Right cardiac atrium (tissue), 5 donors: ENCODE data around the gene MMRN2. TPM values are rescaled to one million over a fixed set of nuclear protein-coding genes. Genes with fewer than 3 reads are reported as not detected.
"Not testable (repeated sequence)": the region's sequence is repeated elsewhere in the genome, so short reads cannot be mapped to it uniquely, and the experiment has no call there.

Experiments used
- ATAC-seq, 2 donors: fragments of 200-7000 bp; cut with Tn5 transposase; one replicate each; pipeline versions ENCODE4 v1.8.0 to v1.9.1; 2020; ENCODE audit warnings: moderate library complexity in 2 of 2, mild to moderate bottlenecking in 1 of 2
- DNase-seq, 3 donors: peaks; one replicate each; pipeline ENCODE4 v3.0.0-alpha.2; 2020
- H3K27ac ChIP-seq: one replicate; pipeline ENCODE4 v1.5.1; 2013; ENCODE audit warnings: mild to moderate bottlenecking, low read length, control low read depth, moderate library complexity
- H3K27me3 ChIP-seq: one replicate; pipeline ENCODE4 v1.6.1; 2013; ENCODE audit not compliant: control insufficient read depth, insufficient read depth
- H3K4me1 ChIP-seq: one replicate; pipeline ENCODE4 v1.6.1; 2013; ENCODE audit warnings: low read length; ENCODE audit not compliant: control insufficient read depth, insufficient read depth
- H3K4me3 ChIP-seq: one replicate; pipeline ENCODE4 v1.5.1; 2013; ENCODE audit warnings: low read length, control low read depth
- H3K9me3 ChIP-seq: one replicate; pipeline ENCODE4 v1.6.1; 2013; ENCODE audit warnings: low read length; ENCODE audit not compliant: control insufficient read depth
- WGBS: extraction: QIAGEN DNeasy Blood & Tissue Kit; methylation state at CpG from one replicate; pipeline ENCODE4 v1.1.7; 2013; 5-methylcytosine and 5-hydroxymethylcytosine counted together
- intact Hi-C, 4 donors: fragments of 100-400 bp; cut with DNase I; formaldehyde crosslinking; loops; one replicate each; pipeline versions ENCODE4 v1.11.0 to v1.14.0; 2022 to 2023
- polyA plus RNA-seq: library from polyadenylated mRNA; stranded (reverse); fragments of 200-250 nt; gene quantifications from one replicate; pipeline ENCODE4 v1.2.3, GENCODE V29; 2013
- total RNA-seq, 4 donors: library from RNA; stranded (reverse); fragmentation: NEBNext Ultra II Directional; extraction: Animal tissue kit (Norgen Biotek cat#: 25700); gene quantifications; one replicate each; pipeline ENCODE4 v1.2.1, GENCODE V29; 2021
- donor health status: healthy with polysubstance abuse.
- donor health status: DM: no; HTN: yes; CAD: no.
- donor health status: DM: no; HTN: no; CAD: no.
- donor health status: DM: no; HTN: yes; CAD: no; lungs with severe emphysema.
- donor health status: DM: yes; HTN: yes; CAD: no.

MMRN2 gene
- total and polyA plus RNA-seq, 5 donors: 19.8 to 65.5 (median 39.3) TPM

- DNase-seq: peak in 2 of 3 donors; percentile 59 to 72
Measured at GRCh38 chr10:86936661-86937501, 20.5 kb downstream of the MMRN2 start.

GRCh38 chr10:86934162-86934711, 23.2 kb downstream of the MMRN2 start:
- H3K27ac ChIP-seq, H3K4me1 ChIP-seq, H3K27me3 ChIP-seq, H3K9me3 ChIP-seq, H3K4me3 ChIP-seq, DNase-seq, ATAC-seq, intact Hi-C loops: not testable (repeated sequence)
- WGBS: 86% methylated on average over 6 of the region's 6 CpGs

More at GRCh38 chr10:86936661-86937501, 20.5 kb downstream of the MMRN2 start:
- H3K27ac ChIP-seq: no peak overlapping the region
- no peaks in the 10 kb centered on the region for H3K4me1 ChIP-seq
- no peak for ATAC-seq
- H3K27me3 ChIP-seq: no peaks in the 10 kb centered on the region
- no peak overlapping the region for H3K4me3 ChIP-seq
- no peaks in the 10 kb centered on the region for H3K9me3 ChIP-seq
- intact Hi-C loops: no loop called here
- WGBS: 75% methylated on average over 13 of the region's 13 CpGs

GRCh38 chr10:86932674-86933073, 24.7 kb downstream of the MMRN2 start:
- Histone ChIP-seq H3K27ac (no peak overlapping the region), H3K27me3 (no peaks in the 10 kb centered on the region), H3K9me3 (no peaks in the 10 kb centered on the region), H3K4me3 (no peak overlapping the region), H3K4me1 (peaks cover 1% of the 10 kb centered on the region)
- ATAC-seq (no peak), DNase-seq (no peak)
- 90% methylated on average over 2 of the region's 2 CpGs for WGBS
- intact Hi-C loops: no loop called here

GRCh38 chr10:86931872-86932271, 25.5 kb downstream of the MMRN2 start:
- no peak overlapping the region for H3K27ac ChIP-seq
- H3K4me3 ChIP-seq: no peak overlapping the region
- H3K4me1 ChIP-seq: peaks cover 1% of the 10 kb centered on the region
- intact Hi-C loops: no loop called here
- ATAC-seq (no peak), DNase-seq (no peak)
- no peaks in the 10 kb centered on the region for H3K9me3 ChIP-seq
- H3K27me3 ChIP-seq: no peaks in the 10 kb centered on the region
- 91% methylated on average over 1 of the region's 1 CpG for WGBS

GRCh38 chr10:86929468-86930380, 27.7 kb downstream of the MMRN2 start:
- intact Hi-C loops: no loop called here
- DNase-seq: no peak
- ATAC-seq: peak in 1 of 2 donors; percentile 12
- Histone ChIP-seq H3K4me3 (no peak overlapping the region), H3K27ac (no peak overlapping the region), H3K27me3 (no peaks in the 10 kb centered on the region), H3K4me1 (peaks cover 1% of the 10 kb centered on the region), H3K9me3 (no peaks in the 10 kb centered on the region)
- 73% methylated on average over 15 of the region's 15 CpGs for WGBS

- H3K4me3 ChIP-seq: no peak overlapping the region
- ATAC-seq: peak; percentile 47 to 66
- no peaks in the 10 kb centered on the region for H3K9me3 ChIP-seq
- H3K4me1 ChIP-seq: no peaks in the 10 kb centered on the region
- no peak overlapping the region for H3K27ac ChIP-seq
- WGBS: 81% methylated on average over 9 of the region's 9 CpGs
- no peak for DNase-seq
- intact Hi-C loops: no loop called here
- no peaks in the 10 kb centered on the region for H3K27me3 ChIP-seq
Measured at GRCh38 chr10:86922553-86922961, 34.9 kb downstream of the MMRN2 start.

GRCh38 chr10:86918022-86918471, 39.4 kb downstream of the MMRN2 start:
- H3K9me3 ChIP-seq: no peaks in the 10 kb centered on the region
- 66% methylated on average over 5 of the region's 5 CpGs for WGBS
- no peaks in the 10 kb centered on the region for H3K27me3 ChIP-seq
- H3K4me1 ChIP-seq: no peaks in the 10 kb centered on the region
- no peak overlapping the region for H3K4me3 ChIP-seq
- intact Hi-C loops: no loop called here
- no peak overlapping the region for H3K27ac ChIP-seq
- ATAC-seq (peak in 1 of 2 donors; percentile 57), DNase-seq (no peak)

GRCh38 chr10:86914734-86915133, 42.7 kb downstream of the MMRN2 start:
- Histone ChIP-seq H3K27me3 (no peaks in the 10 kb centered on the region), H3K4me1 (no peaks in the 10 kb centered on the region), H3K4me3 (no peak overlapping the region), H3K9me3 (no peaks in the 10 kb centered on the region), H3K27ac (no peak overlapping the region)
- no peak for ATAC-seq
- intact Hi-C loops: no loop called here
- 90% methylated on average over 1 of the region's 1 CpG for WGBS
- no peak for DNase-seq

GRCh38 chr10:86905429-86905828, 52.0 kb downstream of the MMRN2 start:
- Histone ChIP-seq H3K27me3 (no peaks in the 10 kb centered on the region), H3K4me3 (no peak overlapping the region), H3K9me3 (no peaks in the 10 kb centered on the region), H3K27ac (no peak overlapping the region), H3K4me1 (no peaks in the 10 kb centered on the region)
- DNase-seq: no peak
- ATAC-seq: no peak
- 42% methylated on average over 1 of the region's 1 CpG for WGBS
- intact Hi-C loops: loop anchor here in 1 of 4 donors (10.0 kb wide), 1 partner anchor 151 kb away; the partner anchor contains the start of gene BMPR1A

GRCh38 chr10:86904600-86904999, 52.8 kb downstream of the MMRN2 start:
- Histone ChIP-seq H3K9me3 (no peaks in the 10 kb centered on the region), H3K4me1 (no peaks in the 10 kb centered on the region), H3K27ac (no peak overlapping the region), H3K27me3 (no peaks in the 10 kb centered on the region), H3K4me3 (no peak overlapping the region)
- intact Hi-C loops: loop anchor here in 1 of 4 donors (10.0 kb wide), 1 partner anchor 150 kb away; the partner anchor contains the start of gene BMPR1A
- ATAC-seq (no peak), DNase-seq (no peak)
- 80% methylated on average over 2 of the region's 2 CpGs for WGBS
